H1 (cell line): ENCODE measurements around the gene KRT75. TPM values are rescaled to one million over a fixed set of nuclear protein-coding genes. Genes with fewer than 3 reads are reported as not detected.

Source experiments
- CTCF ChIA-PET: fragments of 300-600 bp; sonication (Branson Sonifier 250); formaldehyde crosslinking; loops from one replicate; lab custom pipeline; 2021; ENCODE audit not compliant: partially characterized antibody; lab: Charles Lee
- POLR2A ChIA-PET: fragments of 300-600 bp; sonication (Branson Sonifier 250); formaldehyde crosslinking; loops from one replicate; lab custom pipeline; 2021; ENCODE audit warnings: inconsistent platforms; ENCODE audit not compliant: partially characterized antibody; lab: Charles Lee
- DNase-seq, 2 experiments: peaks; one replicate each; pipeline versions ENCODE4 v3.0.0 to v3.0.0-alpha.2; 2010 to 2022; ENCODE audit warnings: low spot score in 2 of 2, low read depth in 1 of 2, mixed read lengths in 1 of 2
- FAIRE-seq: peaks from 2 replicates; lab custom pipeline; 2011; peaks lifted over from hg19 to GRCh38; lab: Jason Lieb, UNC
- H2AFZ ChIP-seq: 2 replicates; pipeline ENCODE4 v1.8.1; 2012; ENCODE audit warnings: low read length, inconsistent platforms
- H2AK5ac ChIP-seq: 2 replicates; pipeline ENCODE4 v1.6.1; 2013; ENCODE audit warnings: low read depth, low read length
- H2BK120ac ChIP-seq: replicated peaks from 2 replicates; pipeline ENCODE3; 2013; ENCODE audit warnings: low read depth, low read length, inconsistent platforms
- H2BK12ac ChIP-seq: 2 replicates; pipeline ENCODE4 v1.6.1; 2013; ENCODE audit warnings: low read depth, low read length
- H2BK15ac ChIP-seq: 2 replicates; pipeline ENCODE4 v1.6.1; 2013; ENCODE audit warnings: low read length
- H2BK20ac ChIP-seq: 2 replicates; pipeline ENCODE4 v1.6.1; 2013; ENCODE audit warnings: low read length
- H2BK5ac ChIP-seq: 2 replicates; pipeline ENCODE4 v1.6.1; 2013; ENCODE audit warnings: low read depth, low read length
- H3K14ac ChIP-seq: 2 replicates; pipeline ENCODE4 v1.6.1; 2013; ENCODE audit warnings: inconsistent platforms; ENCODE audit not compliant: insufficient read length
- H3K18ac ChIP-seq: 2 replicates; pipeline ENCODE4 v1.6.1; 2013; ENCODE audit warnings: low read length; ENCODE audit errors: extremely low read depth
- H3K23ac ChIP-seq: 2 replicates; pipeline ENCODE4 v1.6.1; 2013; ENCODE audit warnings: inconsistent platforms; ENCODE audit not compliant: insufficient read length
- H3K23me2 ChIP-seq: 2 replicates; pipeline ENCODE4 v1.6.1; 2013; ENCODE audit warnings: low read depth, low read length
- H3K27ac ChIP-seq: 2 replicates; pipeline ENCODE4 v1.6.1; 2011; ENCODE audit warnings: low read depth, low read length, inconsistent platforms
- H3K27me3 ChIP-seq, 4 experiments: replicated peaks in 1 of 4; 1 replicate in 1 of 4; 2 replicates in 3 of 4; pipeline versions ENCODE4 v1.6.1 to v1.8.1; 2011 to 2013; ENCODE audit warnings: low read length in 3 of 4, mild to moderate bottlenecking in 3 of 4, inconsistent platforms in 2 of 4, mixed read lengths in 2 of 4, moderate library complexity in 1 of 4; ENCODE audit not compliant: control insufficient read depth in 3 of 4, insufficient read depth in 3 of 4; ENCODE audit errors: extremely low read depth in 1 of 4
- H3K36me3 ChIP-seq, 4 experiments: 2 replicates each; pipeline versions ENCODE4 v1.6.1 to v1.8.1; 2011 to 2013; ENCODE audit warnings: mild to moderate bottlenecking in 4 of 4, low read length in 3 of 4, moderate library complexity in 2 of 4, control low read depth in 1 of 4, inconsistent platforms in 1 of 4; ENCODE audit not compliant: insufficient read depth in 4 of 4, control insufficient read depth in 2 of 4
- H3K4ac ChIP-seq: replicated peaks from 2 replicates; pipeline ENCODE3; 2013; ENCODE audit warnings: low read length, low read depth, mixed read lengths, inconsistent platforms; ENCODE audit not compliant: insufficient read length
- H3K4me1 ChIP-seq, 4 experiments: replicated peaks in 1 of 4; 1 replicate in 1 of 4; 2 replicates in 3 of 4; pipeline versions ENCODE4 v1.6.1 to v1.8.1; 2011 to 2013; ENCODE audit warnings: low read length in 3 of 4, inconsistent platforms in 2 of 4, mixed read lengths in 1 of 4; ENCODE audit not compliant: insufficient read depth in 4 of 4, control insufficient read depth in 3 of 4
- H3K4me2 ChIP-seq, 2 experiments: 2 replicates each; pipeline versions ENCODE4 v1.6.1 to v1.8.1; 2011 to 2013; ENCODE audit warnings: low read depth in 2 of 2, low read length in 2 of 2, control low read depth in 1 of 2, inconsistent platforms in 1 of 2, mild to moderate bottlenecking in 1 of 2; ENCODE audit not compliant: insufficient read depth in 1 of 2
- H3K4me3 ChIP-seq, 4 experiments: fragments of 200-600, 300-600 bp in 1 of 4; sonication (generic), shearing (Covaris generic), sonication (Bioruptor Twin) in 1 of 4; 2 replicates each; pipeline versions ENCODE4 v1.5.1 to v1.8.1; 2011 to 2016; ENCODE audit warnings: low read length in 4 of 4, low read depth in 3 of 4, control low read depth in 2 of 4, inconsistent platforms in 2 of 4, mild to moderate bottlenecking in 2 of 4, mixed read lengths in 1 of 4, moderate library complexity in 1 of 4; ENCODE audit not compliant: insufficient read depth in 2 of 4; ENCODE audit errors: extremely low read depth in 1 of 4
- H3K56ac ChIP-seq: replicated peaks from 2 replicates; pipeline ENCODE3; 2013; ENCODE audit warnings: low read depth, mild to moderate bottlenecking, mixed read lengths, low read length, inconsistent platforms; ENCODE audit not compliant: insufficient read length
- H3K79me1 ChIP-seq: 2 replicates; pipeline ENCODE4 v1.6.1; 2013; ENCODE audit warnings: low read depth, low read length, control low read depth
- H3K79me2 ChIP-seq, 2 experiments: 2 replicates each; pipeline versions ENCODE4 v1.6.1 to v1.8.1; 2012 to 2013; ENCODE audit warnings: low read length in 2 of 2, mild to moderate bottlenecking in 2 of 2, inconsistent platforms in 1 of 2; ENCODE audit not compliant: insufficient read depth in 2 of 2, control insufficient read depth in 1 of 2
- H3K9ac ChIP-seq, 4 experiments: replicated peaks in 1 of 4; 1 replicate in 1 of 4; 2 replicates in 3 of 4; pipeline versions ENCODE4 v1.6.1 to v1.8.1; 2011 to 2013; ENCODE audit warnings: low read depth in 3 of 4, low read length in 3 of 4, control low read depth in 2 of 4, mild to moderate bottlenecking in 2 of 4, moderate library complexity in 2 of 4, inconsistent platforms in 1 of 4; ENCODE audit errors: extremely low read depth in 1 of 4
- H3K9me3 ChIP-seq, 2 experiments: 2 replicates each; pipeline versions ENCODE4 v1.6.1 to v1.8.1; 2012 to 2013; ENCODE audit warnings: mild to moderate bottlenecking in 2 of 2, moderate library complexity in 2 of 2, control low read depth in 1 of 2, inconsistent platforms in 1 of 2, low read depth in 1 of 2, low read length in 1 of 2, mixed read lengths in 1 of 2; ENCODE audit not compliant: insufficient read depth in 2 of 2
- H4K20me1 ChIP-seq, 2 experiments: replicated peaks in 1 of 2; 2 replicates each; pipeline versions ENCODE3 to v1.8.1; 2011 to 2013; ENCODE audit warnings: inconsistent platforms in 2 of 2, low read length in 2 of 2, mild to moderate bottlenecking in 1 of 2; ENCODE audit not compliant: insufficient read depth in 2 of 2, control insufficient read depth in 1 of 2
- H4K5ac ChIP-seq: 2 replicates; pipeline ENCODE4 v1.6.1; 2013; ENCODE audit warnings: low read length, low read depth, mixed read lengths, inconsistent platforms; ENCODE audit not compliant: insufficient read length
- H4K8ac ChIP-seq: 2 replicates; pipeline ENCODE4 v1.8.0; 2013; ENCODE audit warnings: mild to moderate bottlenecking, moderate library complexity, low read length, inconsistent platforms; ENCODE audit not compliant: insufficient read depth; ENCODE audit errors: extremely low read depth
- H4K91ac ChIP-seq: replicated peaks from 2 replicates; pipeline ENCODE3; 2013; ENCODE audit warnings: low read length, mixed read lengths, inconsistent platforms; ENCODE audit not compliant: insufficient read length
- BACH1 ChIP-seq: IDR thresholded peaks from 2 replicates; pipeline ENCODE4 v1.6.1; 2012; ENCODE audit warnings: low read length, improper control_type of control experiment
- CBX5 ChIP-seq: fragments of 300-800, 300-1000 bp; sonication (generic); IDR thresholded peaks from 2 replicates; pipeline ENCODE4 v1.7.1; 2016; ENCODE audit warnings: antibody characterized with exemption, low read length, low read depth
- CBX8 ChIP-seq: fragments of 300-800, 300-1000 bp; sonication (generic); IDR thresholded peaks from 2 replicates; pipeline ENCODE4 v1.7.1; 2016; ENCODE audit warnings: low read depth, low read length, borderline replicate concordance
- EZH2 ChIP-seq: fragments of 200-600 bp; sonication (generic); IDR thresholded peaks from 2 replicates; pipeline ENCODE4 v1.7.1; 2012; ENCODE audit warnings: low read depth, mild to moderate bottlenecking, moderate library complexity, low read length, inconsistent platforms; ENCODE audit not compliant: severe bottlenecking
- MAFK ChIP-seq: IDR thresholded peaks from 2 replicates; pipeline ENCODE4 v1.6.1; 2012; ENCODE audit warnings: low read depth, mild to moderate bottlenecking, improper control_type of control experiment, low read length
- NRF1 ChIP-seq: IDR thresholded peaks from 2 replicates; pipeline ENCODE4 v1.6.1; 2011; ENCODE audit warnings: mild to moderate bottlenecking, low read depth, low read length, improper control_type of control experiment
- SP1 ChIP-seq: IDR thresholded peaks from 2 replicates; pipeline ENCODE4 v1.6.1; 2011; ENCODE audit warnings: low read depth, low read length
- SRF ChIP-seq: IDR thresholded peaks from 2 replicates; pipeline ENCODE4 v1.6.1; 2011; ENCODE audit warnings: mild to moderate bottlenecking, low read depth, low read length, moderate library complexity
- SUZ12 ChIP-seq: fragments of 200-600 bp; sonication (generic); IDR thresholded peaks from 2 replicates; pipeline ENCODE4 v1.6.1; 2012; ENCODE audit warnings: mild to moderate bottlenecking, inconsistent platforms, low read length, moderate library complexity, mixed read lengths
- TBP ChIP-seq: IDR thresholded peaks from 2 replicates; pipeline ENCODE4 v1.6.1; 2011; ENCODE audit warnings: low read depth, low read length, improper control_type of control experiment
- WGBS, 2 experiments: shearing (Covaris generic) in 1 of 2; methylation state at CpG; one replicate each; pipeline versions ENCODE4 v1.1.6 to v1.1.7; 2013 to 2015; ENCODE audit warnings: low lambda C conversion rate in 2 of 2, mixed read lengths in 2 of 2, inconsistent platforms in 1 of 2, low coverage in 1 of 2, missing lambda C conversion rate in 1 of 2; ENCODE audit not compliant: insufficient replicate concordance in 2 of 2, insufficient coverage in 1 of 2, insufficient read length in 1 of 2; ENCODE audit errors: extremely low coverage in 1 of 2, missing lambda C conversion rate in 1 of 2; 5-methylcytosine and 5-hydroxymethylcytosine counted together
- polyA plus RNA-seq, 7 experiments: library from polyadenylated mRNA; depleted of rRNA in 3 of 7; stranded (reverse) in 5 of 7; unstranded in 2 of 7; fragments of >200 nt in 5 of 7; fragments of 200-250 nt in 2 of 7; gene quantifications; 1 replicate in 5 of 7; 2 replicates in 1 of 7; 4 replicates in 1 of 7; pipeline versions ENCODE4 v1.2.1 to v1.2.3, GENCODE V29; 2011 to 2013; ENCODE audit warnings: missing spikeins in 2 of 7, mixed read lengths in 2 of 7
- total RNA-seq: library from RNA; stranded (reverse); fragmentation: NEBNext Ultra II Directional; extraction: Animal tissue kit (Norgen Biotek cat#: 25700); gene quantifications from 2 replicates; pipeline ENCODE4 v1.2.1, GENCODE V29; 2021
- TF ChIP-seq, protein P1 (sequence below): IDR thresholded peaks from 2 replicates; pipeline ENCODE4 v1.6.1; 2011; ENCODE audit warnings: low read depth, mild to moderate bottlenecking, low read length; ENCODE audit not compliant: insufficient read depth

The KRT75 gene
- total and polyA plus RNA-seq, 2 of the 8 experiments (the other 6 are each of a cell fraction or from before 2014, with no cell fraction given) = not detected

DNA sequence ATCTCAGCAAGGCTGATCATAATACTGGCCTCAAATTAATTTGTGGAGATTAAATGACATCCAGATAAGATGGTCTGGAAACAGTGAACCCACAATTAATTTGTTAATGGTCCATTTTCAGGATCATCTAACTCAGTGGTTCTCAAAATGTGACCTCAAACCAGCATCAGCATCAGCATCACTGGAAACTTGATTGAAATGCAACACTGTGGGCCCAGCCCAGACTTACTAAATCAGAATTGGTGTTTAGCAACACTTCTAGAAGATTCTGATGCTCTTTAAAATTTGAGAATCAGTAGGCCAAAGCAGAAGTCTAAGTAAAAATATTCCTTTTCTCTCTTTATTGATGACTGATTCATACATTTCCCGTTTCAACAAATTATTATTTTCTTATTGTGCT lies 17.4 kb downstream of the KRT75 start:
- Histone ChIP-seq H3K4me3 (no peak overlapping the region), H4K5ac (no peak overlapping the region), H4K20me1 (no peaks in the 10 kb centered on the region), H3K56ac (no peak overlapping the region), H3K23ac (no peak overlapping the region), H4K91ac (no peak overlapping the region), H3K27ac (no peak overlapping the region), H4K8ac (no peak overlapping the region), H3K4me2 (no peak overlapping the region), H3K27me3 (no peaks in the 10 kb centered on the region), H3K79me1 (no peaks in the 10 kb centered on the region), H3K9ac (no peak overlapping the region), H3K4me1 (no peaks in the 10 kb centered on the region), H3K9me3 (no peaks in the 10 kb centered on the region), H3K36me3 (no peaks in the 10 kb centered on the region), H2BK120ac (no peak overlapping the region), H3K4ac (no peak overlapping the region), H2AK5ac (no peak overlapping the region), H3K18ac (no peak overlapping the region), H2BK20ac (no peak overlapping the region), H3K23me2 (no peaks in the 10 kb centered on the region; the same call in 1 of the 2 replicates), H2BK15ac (no peak overlapping the region), H3K79me2 (no peaks in the 10 kb centered on the region), H3K14ac (no peak overlapping the region), H2AFZ (no peak overlapping the region), H2BK12ac (no peak overlapping the region), H2BK5ac (no peak overlapping the region)
- FAIRE-seq (no peak), DNase-seq (no peak)
- ChIA-PET CTCF (interaction anchor here (1.2 to 7.8 kb wide), 4 partner anchors 11 to 463 kb away, joined by 3 to 46 read pairs (median 16); no protein-coding TSS in a partner anchor), POLR2A (interaction anchor here (1.1 kb wide), 1 partner anchor 19 kb away, joined by 3 read pairs; no protein-coding TSS in a partner anchor)
- TF ChIP-seq CBX8 = no peak
- no peak for TF ChIP-seq MAFK
- no peak for TF ChIP-seq SRF
- no peak for TF ChIP-seq BACH1
- TF ChIP-seq, protein P1, sequence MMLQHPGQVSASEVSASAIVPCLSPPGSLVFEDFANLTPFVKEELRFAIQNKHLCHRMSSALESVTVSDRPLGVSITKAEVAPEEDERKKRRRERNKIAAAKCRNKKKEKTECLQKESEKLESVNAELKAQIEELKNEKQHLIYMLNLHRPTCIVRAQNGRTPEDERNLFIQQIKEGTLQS = no peak
- no peak for TF ChIP-seq NRF1
- no peak for TF ChIP-seq SP1
- TF ChIP-seq EZH2 = no peak
- no peak for TF ChIP-seq TBP
- no peak for TF ChIP-seq CBX5
- TF ChIP-seq SUZ12 = no peak
- 85% methylated on average over 1 of the region's 1 CpG; no CpG with 5 or more reads in 1 of the 2 experiments for WGBS, 2 experiments
